Measurements from ENCODE around the gene HGS.

Gene HGS

GRCh38 chr17:81655378-81656117 lies 28.3 kb upstream of the HGS start:
- H3K4me3 ChIP-seq (ENCODE audit: severe bottlenecking): no peak overlapping the region
- no peak for DNase-seq (ENCODE audit: low spot score)
- H3K4me1 ChIP-seq (ENCODE audit: insufficient read depth, poor library complexity, severe bottlenecking): peaks cover 8% of the 10 kb centered on the region
- no peak for TF ChIP-seq CTCF (IDR thresholded peaks at IDR 0.05; ENCODE audit: poor library complexity, severe bottlenecking)
- ATAC-seq (ENCODE audit: low read depth): no peak
- no peaks in the 10 kb centered on the region for H3K36me3 ChIP-seq (ENCODE audit: low read depth)
- no peak overlapping the region for H3K27ac ChIP-seq (ENCODE audit: poor library complexity, severe bottlenecking)
- no peaks in the 10 kb centered on the region for H3K27me3 ChIP-seq (ENCODE audit: insufficient read depth, poor library complexity, severe bottlenecking)
- H3K9me3 ChIP-seq (ENCODE audit: severe bottlenecking): no peaks in the 10 kb centered on the region

- ATAC-seq (ENCODE audit: low read depth) (no peak), DNase-seq (ENCODE audit: low spot score) (no peak)
- H3K9me3 ChIP-seq (ENCODE audit: severe bottlenecking): no peaks in the 10 kb centered on the region
- no peaks in the 10 kb centered on the region for H3K27me3 ChIP-seq (ENCODE audit: insufficient read depth, poor library complexity, severe bottlenecking)
- H3K4me1 ChIP-seq (ENCODE audit: insufficient read depth, poor library complexity, severe bottlenecking): peaks cover 8% of the 10 kb centered on the region
- TF ChIP-seq CTCF (IDR thresholded peaks at IDR 0.05; ENCODE audit: poor library complexity, severe bottlenecking): no peak
- H3K27ac ChIP-seq (ENCODE audit: poor library complexity, severe bottlenecking): no peak within 1 kb of the TSS
- H3K36me3 ChIP-seq (ENCODE audit: low read depth): no peaks in the 10 kb centered on the region
- no peak within 1 kb of the TSS for H3K4me3 ChIP-seq (ENCODE audit: severe bottlenecking)
Observed at GRCh38 chr17:81656118-81656743, 27.6 kb upstream of the HGS start, which contains the start of gene PDE6G. Gene PDE6G (minus strand): TSS chr17:81656542. CDS start chr17:81653305, 3,237 bp downstream.

- no peaks in the 10 kb centered on the region for H3K36me3 ChIP-seq (ENCODE audit: low read depth)
- DNase-seq (ENCODE audit: low spot score): no peak
- no peak overlapping the region for H3K4me3 ChIP-seq (ENCODE audit: severe bottlenecking)
- peaks cover 8% of the 10 kb centered on the region for H3K4me1 ChIP-seq (ENCODE audit: insufficient read depth, poor library complexity, severe bottlenecking)
- no peak for TF ChIP-seq CTCF (IDR thresholded peaks at IDR 0.05; ENCODE audit: poor library complexity, severe bottlenecking)
- no peak for ATAC-seq (ENCODE audit: low read depth)
- H3K9me3 ChIP-seq (ENCODE audit: severe bottlenecking): no peaks in the 10 kb centered on the region
- no peaks in the 10 kb centered on the region for H3K27me3 ChIP-seq (ENCODE audit: insufficient read depth, poor library complexity, severe bottlenecking)
- H3K27ac ChIP-seq (ENCODE audit: poor library complexity, severe bottlenecking): no peak overlapping the region
Observed at GRCh38 chr17:81656835-81657234, 27.0 kb upstream of the HGS start.

- no peaks in the 10 kb centered on the region for H3K36me3 ChIP-seq (ENCODE audit: low read depth)
- H3K27ac ChIP-seq (ENCODE audit: poor library complexity, severe bottlenecking): no peak overlapping the region
- no peak overlapping the region for H3K4me3 ChIP-seq (ENCODE audit: severe bottlenecking)
- no peak for ATAC-seq (ENCODE audit: low read depth)
- no peak for TF ChIP-seq CTCF (IDR thresholded peaks at IDR 0.05; ENCODE audit: poor library complexity, severe bottlenecking)
- no peak for DNase-seq (ENCODE audit: low spot score)
- H3K9me3 ChIP-seq (ENCODE audit: severe bottlenecking): no peaks in the 10 kb centered on the region
- no peaks in the 10 kb centered on the region for H3K27me3 ChIP-seq (ENCODE audit: insufficient read depth, poor library complexity, severe bottlenecking)
- peaks cover 8% of the 10 kb centered on the region for H3K4me1 ChIP-seq (ENCODE audit: insufficient read depth, poor library complexity, severe bottlenecking)
Observed at GRCh38 chr17:81659038-81659437, 24.8 kb upstream of the HGS start.

- H3K9me3 ChIP-seq (ENCODE audit: severe bottlenecking): no peaks in the 10 kb centered on the region
- no peak overlapping the region for H3K27ac ChIP-seq (ENCODE audit: poor library complexity, severe bottlenecking)
- peaks cover 8% of the 10 kb centered on the region for H3K4me1 ChIP-seq (ENCODE audit: insufficient read depth, poor library complexity, severe bottlenecking)
- peaks cover 9% of the 10 kb centered on the region; the same call in 1 of the 2 replicates for H3K36me3 ChIP-seq (ENCODE audit: low read depth)
- no peak for TF ChIP-seq CTCF (IDR thresholded peaks at IDR 0.05; ENCODE audit: poor library complexity, severe bottlenecking)
- no peak for DNase-seq (ENCODE audit: low spot score)
- no peaks in the 10 kb centered on the region for H3K27me3 ChIP-seq (ENCODE audit: insufficient read depth, poor library complexity, severe bottlenecking)
- no peak overlapping the region for H3K4me3 ChIP-seq (ENCODE audit: severe bottlenecking)
- ATAC-seq (ENCODE audit: low read depth): no peak
Observed at GRCh38 chr17:81660441-81660840, 23.4 kb upstream of the HGS start.

Data from RWPE2 (cell line).